Testis (tissue), 3 donors: ENCODE measurements around the gene MBP. TPM values are rescaled to one million over a fixed set of nuclear protein-coding genes. Genes with fewer than 3 reads are reported as not detected.

Experiments
- DNase-seq: peaks from one replicate; pipeline ENCODE4 v3.0.0-alpha.2; 2019
- H3K27ac ChIP-seq, 2 donors: fragments of 200-600 bp; sonication (generic); one replicate each; pipeline ENCODE4 v1.5.1; 2019
- H3K27me3 ChIP-seq: fragments of 200-600 bp; sonication (generic); one replicate; pipeline ENCODE4 v1.5.1; 2019
- H3K36me3 ChIP-seq: fragments of 200-600 bp; sonication (generic); one replicate; pipeline ENCODE4 v1.5.1; 2017; ENCODE audit warnings: low read depth; ENCODE audit errors: missing control alignments
- H3K4me1 ChIP-seq: fragments of 200-600 bp; sonication (generic); one replicate; pipeline ENCODE4 v1.5.1; 2019
- H3K4me3 ChIP-seq, 2 donors: fragments of 200-600 bp; sonication (generic); one replicate each; pipeline ENCODE4 v1.5.1; 2017 to 2019
- H3K9me3 ChIP-seq: fragments of 200-600 bp; sonication (generic); one replicate; pipeline ENCODE4 v1.5.1; 2017
- CTCF ChIP-seq, 3 experiments: fragments of 450-650 bp in 2 of 3; fragments of 200-600 bp in 1 of 3; sonication (generic) in 1 of 3; IDR thresholded peaks; one replicate each; pipeline ENCODE4 v1.5.1; 2016 to 2019; ENCODE audit warnings: antibody characterized with exemption in 3 of 3, mild to moderate bottlenecking in 2 of 3, moderate library complexity in 1 of 3
- POLR2A ChIP-seq: fragments of 450-650 bp; IDR thresholded peaks from one replicate; pipeline ENCODE4 v1.6.1; 2017; ENCODE audit warnings: antibody characterized with exemption, mild to moderate bottlenecking, moderate library complexity
- WGBS, 2 donors: methylation state at CpG; one replicate each; pipeline ENCODE4 v1.1.5; 2018; 5-methylcytosine and 5-hydroxymethylcytosine counted together
- intact Hi-C: fragments of 100-400 bp; cut with DNase I; formaldehyde crosslinking; loops from one replicate; pipeline ENCODE4 v1.15.1; 2023; ENCODE audit warnings: low total_unique reads
- polyA plus RNA-seq: library from polyadenylated mRNA; stranded (reverse); fragments of 350-450 nt; fragmentation: Illumina TruSeq; extraction: RNeasy Lipid Tissue Mini Kit (QIAGEN cat#74804); gene quantifications from one replicate; pipeline ENCODE4 v1.2.3, GENCODE V29; 2014; ENCODE audit warnings: low read depth, low replicate concordance; ENCODE audit not compliant: insufficient read depth
- total RNA-seq, 2 donors: library from RNA; depleted of rRNA; stranded (reverse); fragments of >200 nt; gene quantifications; one replicate each; pipeline ENCODE4 v1.2.3, GENCODE V29; 2016

Gene MBP
- total and polyA plus RNA-seq, 3 donors from 2014 or later = 15.4 to 20.3 (median 16.7) TPM

- Histone ChIP-seq H3K9me3 (no peaks in the 10 kb centered on the region), H3K27me3 (no peaks in the 10 kb centered on the region), H3K4me1 (peaks cover 16% of the 10 kb centered on the region), H3K27ac (no peak overlapping the region), H3K4me3 (no peak overlapping the region), H3K36me3 (no peaks in the 10 kb centered on the region)
- DNase-seq = no peak
- 93 to 95% methylated on average over 18 of the region's 18 CpGs for WGBS, 2 donors
- intact Hi-C loops = no loop called here
- TF ChIP-seq POLR2A (no peak), CTCF (IDR thresholded peaks at IDR 0.05) (no peak)
Observed at GRCh38 chr18:77116201-77117080, 16.1 kb downstream of the MBP start.

- TF ChIP-seq POLR2A (no peak), CTCF (IDR thresholded peaks at IDR 0.05) (no peak)
- intact Hi-C loops = no loop called here
Observed at GRCh38 chr18:77115192-77115953, 17.2 kb downstream of the MBP start.

GRCh38 chr18:77114415-77115191 is 18.0 kb downstream of the MBP start:
- Histone ChIP-seq H3K9me3 (no peaks in the 10 kb centered on the region), H3K27ac (peak overlapping the region; percentile 79), H3K36me3 (no peaks in the 10 kb centered on the region), H3K4me1 (peaks cover 16% of the 10 kb centered on the region), H3K4me3 (no peak overlapping the region), H3K27me3 (no peaks in the 10 kb centered on the region)
- TF ChIP-seq CTCF (IDR thresholded peaks at IDR 0.05) (no peak), POLR2A (no peak)
- peak; percentile 92 for DNase-seq
- intact Hi-C loops = no loop called here
- 52 to 58% methylated on average over 8 to 25 of the region's 25 CpGs for WGBS, 2 donors

More at GRCh38 chr18:77115192-77115953, 17.2 kb downstream of the MBP start:
- 68 to 91% methylated on average over 4 to 8 of the region's 8 CpGs for WGBS, 2 donors
- Histone ChIP-seq H3K4me3 (no peak overlapping the region), H3K27ac (peak overlapping the region; percentile 79), H3K36me3 (no peaks in the 10 kb centered on the region), H3K27me3 (no peaks in the 10 kb centered on the region), H3K9me3 (no peaks in the 10 kb centered on the region), H3K4me1 (peaks cover 16% of the 10 kb centered on the region)
- DNase-seq = no peak

GRCh38 chr18:77114152-77114414 is 18.5 kb downstream of the MBP start:
- Histone ChIP-seq H3K4me1 (peaks cover 17% of the 10 kb centered on the region), H3K27ac (peak overlapping the region; percentile 79), H3K27me3 (no peaks in the 10 kb centered on the region), H3K9me3 (no peaks in the 10 kb centered on the region), H3K4me3 (no peak overlapping the region), H3K36me3 (no peaks in the 10 kb centered on the region)
- WGBS, 2 donors = 61 to 79% methylated on average over 2 of the region's 2 CpGs
- no peak for DNase-seq
- TF ChIP-seq POLR2A (no peak), CTCF (IDR thresholded peaks at IDR 0.05) (no peak)
- intact Hi-C loops = no loop called here
